Suprapubic skin (tissue), 3 donors: ENCODE results near the gene TPK1.

Experiments used
- CTCF ChIP-seq, 2 donors: fragments of 200-600 bp in 1 of 2; fragments of 450-650 bp in 1 of 2; sonication (generic) in 1 of 2; IDR thresholded peaks; one replicate each; pipeline ENCODE4 v1.5.1; 2016 to 2019; ENCODE audit warnings: antibody characterized with exemption in 2 of 2, mild to moderate bottlenecking in 1 of 2, moderate library complexity in 1 of 2
- POLR2A ChIP-seq, 2 donors: fragments of 450-650 bp; IDR thresholded peaks; one replicate each; pipeline ENCODE4 v1.6.1; 2017; ENCODE audit warnings: antibody characterized with exemption in 2 of 2, mild to moderate bottlenecking in 2 of 2, moderate library complexity in 2 of 2

GRCh38 chr7:144494355-144494754, 341.5 kb downstream of the TPK1 start:
- no peak for TF ChIP-seq POLR2A (IDR thresholded peaks at IDR 0.05)
- no peak for TF ChIP-seq CTCF (IDR thresholded peaks at IDR 0.05)
